Measurements from ENCODE around the gene TSEN54.
A peak's percentile ranks its signal among the peaks of the same experiment; 100 is the strongest.

TSEN54 gene

DNA sequence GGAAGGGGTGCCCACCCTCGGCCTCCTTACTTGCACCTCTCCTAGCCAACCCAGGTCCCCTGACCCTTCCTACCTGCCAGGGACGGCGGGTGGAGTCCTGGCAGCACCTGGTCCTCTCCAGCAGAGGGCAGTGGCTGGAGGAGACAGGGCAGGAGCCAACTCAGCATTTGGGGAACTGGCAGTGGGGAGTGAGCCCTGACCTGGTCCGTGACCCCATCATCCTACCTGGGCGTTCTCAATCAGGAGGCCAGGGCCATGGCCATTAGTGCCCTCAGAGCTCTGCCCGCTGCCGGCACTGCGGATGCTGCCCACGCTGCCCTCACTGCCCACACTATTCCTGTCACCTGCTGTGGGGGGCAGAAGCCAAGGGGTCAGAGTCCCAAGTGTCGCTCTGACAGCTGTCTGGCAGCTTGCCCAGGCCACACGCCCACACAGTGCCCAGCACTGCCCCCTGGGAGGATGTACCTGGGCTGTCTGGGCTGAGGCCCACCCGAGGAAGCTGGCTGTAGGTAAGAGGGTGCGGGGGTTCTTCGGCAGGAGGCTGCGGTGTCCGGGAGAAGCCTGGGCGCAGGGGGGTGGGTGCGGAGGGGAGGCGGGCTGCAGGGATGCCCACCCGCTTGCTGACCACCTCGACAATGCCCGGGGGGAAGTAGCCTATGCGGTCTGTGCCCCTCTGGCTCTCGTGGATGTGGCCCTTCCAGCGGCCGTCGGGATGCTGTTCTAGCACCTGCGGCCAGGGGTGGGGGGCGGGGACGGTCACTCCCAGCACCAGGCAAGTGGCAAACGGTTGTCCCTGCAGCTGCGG lies 11.8 kb upstream of the TSEN54 start:
- H3K4me1 ChIP-seq (ENCODE audit: insufficient read depth, insufficient read length) = peaks cover 29% of the 10 kb centered on the region
- H3K9me3 ChIP-seq (ENCODE audit: insufficient read depth, low read length) = no peaks in the 10 kb centered on the region
- peaks cover 93% of the 10 kb centered on the region for H3K36me3 ChIP-seq (ENCODE audit: insufficient read depth, insufficient read length, low read length)
- no peak for TF ChIP-seq YY1 (IDR thresholded peaks at IDR 0.05; ENCODE audit: insufficient read depth, insufficient read length)
- no peak for TF ChIP-seq ZNF274 (IDR thresholded peaks at IDR 0.05; ENCODE audit: low read depth, low read length)
- TF ChIP-seq SUZ12 (IDR thresholded peaks at IDR 0.05; ENCODE audit: extremely low read depth, insufficient read depth, insufficient read length) = no peak
- H3K4me3 ChIP-seq (ENCODE audit: insufficient read length, low read depth) = no peak overlapping the region
- H3K9ac ChIP-seq (ENCODE audit: insufficient read length, low read depth) = no peak overlapping the region
- DNase-seq (ENCODE audit: low read depth, low spot score) = peak; percentile 23
- H3K27me3 ChIP-seq (ENCODE audit: insufficient read depth, insufficient read length) = no peaks in the 10 kb centered on the region

- Histone ChIP-seq H3K9me3 (ENCODE audit: insufficient read depth, low read length) (no peaks in the 10 kb centered on the region), H3K4me3 (ENCODE audit: insufficient read length, low read depth) (no peak overlapping the region), H3K4me1 (ENCODE audit: insufficient read depth, insufficient read length) (peaks cover 27% of the 10 kb centered on the region), H3K9ac (ENCODE audit: insufficient read length, low read depth) (no peak overlapping the region), H3K36me3 (ENCODE audit: insufficient read depth, insufficient read length, low read length) (peaks cover 93% of the 10 kb centered on the region), H3K27me3 (ENCODE audit: insufficient read depth, insufficient read length) (no peaks in the 10 kb centered on the region)
- DNase-seq (ENCODE audit: low read depth, low spot score) = no peak
- TF ChIP-seq ZNF274 (IDR thresholded peaks at IDR 0.05; ENCODE audit: low read depth, low read length) = no peak
- no peak for TF ChIP-seq YY1 (IDR thresholded peaks at IDR 0.05; ENCODE audit: insufficient read depth, insufficient read length)
- no peak for TF ChIP-seq SUZ12 (IDR thresholded peaks at IDR 0.05; ENCODE audit: extremely low read depth, insufficient read depth, insufficient read length)
Measured at GRCh38 chr17:75505152-75505409, 11.2 kb upstream of the TSEN54 start.

- Histone ChIP-seq H3K9me3 (ENCODE audit: insufficient read depth, low read length) (no peaks in the 10 kb centered on the region), H3K27me3 (ENCODE audit: insufficient read depth, insufficient read length) (no peaks in the 10 kb centered on the region), H3K9ac (ENCODE audit: insufficient read length, low read depth) (no peak overlapping the region), H3K36me3 (ENCODE audit: insufficient read depth, insufficient read length, low read length) (peaks cover 93% of the 10 kb centered on the region), H3K4me3 (ENCODE audit: insufficient read length, low read depth) (no peak overlapping the region), H3K4me1 (ENCODE audit: insufficient read depth, insufficient read length) (peaks cover 26% of the 10 kb centered on the region)
- no peak for TF ChIP-seq SUZ12 (IDR thresholded peaks at IDR 0.05; ENCODE audit: extremely low read depth, insufficient read depth, insufficient read length)
- DNase-seq (ENCODE audit: low read depth, low spot score) = no peak
Measured at GRCh38 chr17:75505640-75506039, 10.7 kb upstream of the TSEN54 start.

GRCh38 chr17:75506134-75506533 lies 10.2 kb upstream of the TSEN54 start:
- Histone ChIP-seq H3K36me3 (ENCODE audit: insufficient read depth, insufficient read length, low read length) (peaks cover 92% of the 10 kb centered on the region), H3K27me3 (ENCODE audit: insufficient read depth, insufficient read length) (no peaks in the 10 kb centered on the region), H3K9ac (ENCODE audit: insufficient read length, low read depth) (no peak overlapping the region), H3K9me3 (ENCODE audit: insufficient read depth, low read length) (no peaks in the 10 kb centered on the region), H3K4me1 (ENCODE audit: insufficient read depth, insufficient read length) (peaks cover 26% of the 10 kb centered on the region), H3K4me3 (ENCODE audit: insufficient read length, low read depth) (no peak overlapping the region)
- no peak for DNase-seq (ENCODE audit: low read depth, low spot score)
- TF ChIP-seq ZNF274 (IDR thresholded peaks at IDR 0.05; ENCODE audit: low read depth, low read length) (no peak), YY1 (IDR thresholded peaks at IDR 0.05; ENCODE audit: insufficient read depth, insufficient read length) (no peak), SUZ12 (IDR thresholded peaks at IDR 0.05; ENCODE audit: extremely low read depth, insufficient read depth, insufficient read length) (no peak)

GRCh38 chr17:75506888-75507287 lies 9.4 kb upstream of the TSEN54 start:
- H3K27me3 ChIP-seq (ENCODE audit: insufficient read depth, insufficient read length) = no peaks in the 10 kb centered on the region
- no peak for TF ChIP-seq SUZ12 (IDR thresholded peaks at IDR 0.05; ENCODE audit: extremely low read depth, insufficient read depth, insufficient read length)
- H3K9ac ChIP-seq (ENCODE audit: insufficient read length, low read depth) = no peak overlapping the region
- no peak for DNase-seq (ENCODE audit: low read depth, low spot score)
- H3K9me3 ChIP-seq (ENCODE audit: insufficient read depth, low read length) = no peaks in the 10 kb centered on the region
- H3K4me3 ChIP-seq (ENCODE audit: insufficient read length, low read depth) = no peak overlapping the region
- H3K4me1 ChIP-seq (ENCODE audit: insufficient read depth, insufficient read length) = peaks cover 26% of the 10 kb centered on the region
- peaks cover 92% of the 10 kb centered on the region for H3K36me3 ChIP-seq (ENCODE audit: insufficient read depth, insufficient read length, low read length)

- Histone ChIP-seq H3K4me1 (ENCODE audit: insufficient read depth, insufficient read length) (peaks cover 24% of the 10 kb centered on the region), H3K36me3 (ENCODE audit: insufficient read depth, insufficient read length, low read length) (peaks cover 94% of the 10 kb centered on the region), H3K9me3 (ENCODE audit: insufficient read depth, low read length) (no peaks in the 10 kb centered on the region), H3K4me3 (ENCODE audit: insufficient read length, low read depth) (no peak overlapping the region), H3K9ac (ENCODE audit: insufficient read length, low read depth) (peak overlapping the region; percentile 4), H3K27me3 (ENCODE audit: insufficient read depth, insufficient read length) (no peaks in the 10 kb centered on the region)
- DNase-seq (ENCODE audit: low read depth, low spot score) = no peak
- no peak for TF ChIP-seq ZNF274 (IDR thresholded peaks at IDR 0.05; ENCODE audit: low read depth, low read length)
- no peak for TF ChIP-seq SUZ12 (IDR thresholded peaks at IDR 0.05; ENCODE audit: extremely low read depth, insufficient read depth, insufficient read length)
- no peak for TF ChIP-seq YY1 (IDR thresholded peaks at IDR 0.05; ENCODE audit: insufficient read depth, insufficient read length)
Measured at GRCh38 chr17:75507733-75508719, 8.3 kb upstream of the TSEN54 start.

- TF ChIP-seq YY1 (IDR thresholded peaks at IDR 0.05; ENCODE audit: insufficient read depth, insufficient read length) (no peak), SUZ12 (IDR thresholded peaks at IDR 0.05; ENCODE audit: extremely low read depth, insufficient read depth, insufficient read length) (no peak), ZNF274 (IDR thresholded peaks at IDR 0.05; ENCODE audit: low read depth, low read length) (no peak)
- H3K9ac ChIP-seq (ENCODE audit: insufficient read length, low read depth) = peak overlapping the region; percentile 4
- no peak for DNase-seq (ENCODE audit: low read depth, low spot score)
- peaks cover 93% of the 10 kb centered on the region for H3K36me3 ChIP-seq (ENCODE audit: insufficient read depth, insufficient read length, low read length)
- H3K9me3 ChIP-seq (ENCODE audit: insufficient read depth, low read length) = no peaks in the 10 kb centered on the region
- H3K27me3 ChIP-seq (ENCODE audit: insufficient read depth, insufficient read length) = no peaks in the 10 kb centered on the region
- H3K4me1 ChIP-seq (ENCODE audit: insufficient read depth, insufficient read length) = peaks cover 24% of the 10 kb centered on the region
- H3K4me3 ChIP-seq (ENCODE audit: insufficient read length, low read depth) = no peak overlapping the region
Measured at GRCh38 chr17:75508931-75509361, 7.4 kb upstream of the TSEN54 start.

Data from NT2/D1 (cell line).